ENCODE data around the gene ZDHHC3.
"Not testable (repeated sequence)": the region's sequence is repeated elsewhere in the genome, so short reads cannot be mapped to it uniquely, and the experiment has no call there.

ZDHHC3 gene

GRCh38 chr3:44957986-44958385 is 18.0 kb downstream of the ZDHHC3 start:
- H3K27me3 ChIP-seq (replicated peaks; ENCODE audit: control insufficient read depth, insufficient read depth, low read length, poor library complexity, severe bottlenecking): no peaks in the 10 kb centered on the region
- H3K36me3 ChIP-seq (ENCODE audit: control insufficient read depth, insufficient read depth, low read length): peaks cover 19% of the 10 kb centered on the region
- DNase-seq: no peak
- H3K4me1 ChIP-seq (ENCODE audit: control insufficient read depth, insufficient read depth, low read length, poor library complexity, severe bottlenecking): peaks cover 4% of the 10 kb centered on the region
- no peak overlapping the region for H3K4me3 ChIP-seq (ENCODE audit: insufficient read depth, low read depth, low read length, poor library complexity, severe bottlenecking)
- H3K27ac ChIP-seq (ENCODE audit: insufficient read depth, low read length, poor library complexity, severe bottlenecking): no peak overlapping the region
- no peaks in the 10 kb centered on the region for H3K9me3 ChIP-seq (ENCODE audit: control insufficient read depth, low read length)

GRCh38 chr3:44955917-44956316 is 20.1 kb downstream of the ZDHHC3 start:
- H3K36me3 ChIP-seq (ENCODE audit: control insufficient read depth, insufficient read depth, low read length): peaks cover 19% of the 10 kb centered on the region
- no peaks in the 10 kb centered on the region for H3K27me3 ChIP-seq (replicated peaks; ENCODE audit: control insufficient read depth, insufficient read depth, low read length, poor library complexity, severe bottlenecking)
- H3K4me3 ChIP-seq (ENCODE audit: insufficient read depth, low read depth, low read length, poor library complexity, severe bottlenecking): no peak overlapping the region
- no peaks in the 10 kb centered on the region for H3K9me3 ChIP-seq (ENCODE audit: control insufficient read depth, low read length)
- no peak for DNase-seq
- no peak overlapping the region for H3K27ac ChIP-seq (ENCODE audit: insufficient read depth, low read length, poor library complexity, severe bottlenecking)
- no peaks in the 10 kb centered on the region for H3K4me1 ChIP-seq (ENCODE audit: control insufficient read depth, insufficient read depth, low read length, poor library complexity, severe bottlenecking)

GRCh38 chr3:44954962-44955361 is 21.0 kb downstream of the ZDHHC3 start:
- H3K9me3 ChIP-seq (ENCODE audit: control insufficient read depth, low read length): no peaks in the 10 kb centered on the region
- peaks cover 19% of the 10 kb centered on the region for H3K36me3 ChIP-seq (ENCODE audit: control insufficient read depth, insufficient read depth, low read length)
- no peaks in the 10 kb centered on the region for H3K4me1 ChIP-seq (ENCODE audit: control insufficient read depth, insufficient read depth, low read length, poor library complexity, severe bottlenecking)
- H3K4me3 ChIP-seq (ENCODE audit: insufficient read depth, low read depth, low read length, poor library complexity, severe bottlenecking): no peak overlapping the region
- DNase-seq: no peak
- H3K27me3 ChIP-seq (replicated peaks; ENCODE audit: control insufficient read depth, insufficient read depth, low read length, poor library complexity, severe bottlenecking): no peaks in the 10 kb centered on the region
- H3K27ac ChIP-seq (ENCODE audit: insufficient read depth, low read length, poor library complexity, severe bottlenecking): no peak overlapping the region

GRCh38 chr3:44954304-44954703 is 21.7 kb downstream of the ZDHHC3 start:
- no peak overlapping the region for H3K27ac ChIP-seq (ENCODE audit: insufficient read depth, low read length, poor library complexity, severe bottlenecking)

DNA sequence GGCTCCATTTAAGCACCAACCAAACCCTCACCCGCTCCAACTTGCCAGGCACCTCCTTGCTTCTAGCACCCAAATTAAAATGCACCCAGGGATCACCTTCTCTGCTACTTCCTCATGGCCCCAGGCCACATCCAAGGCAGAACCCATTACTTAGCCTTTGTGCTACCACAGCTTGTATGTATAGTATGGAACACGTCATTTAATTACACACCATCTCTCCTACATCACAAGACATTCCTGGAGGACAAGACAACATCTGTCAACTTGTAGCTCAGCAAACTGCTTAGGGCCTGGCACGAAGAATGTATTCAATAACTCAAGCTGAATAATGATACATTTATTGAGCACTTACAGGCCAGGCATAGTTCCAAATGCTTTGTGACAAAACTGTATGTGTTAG is 23.3 kb downstream of the ZDHHC3 start:
- DNase-seq: no peak
- no peak overlapping the region for H3K4me3 ChIP-seq (ENCODE audit: insufficient read depth, low read depth, low read length, poor library complexity, severe bottlenecking)
- no peaks in the 10 kb centered on the region for H3K9me3 ChIP-seq (ENCODE audit: control insufficient read depth, low read length)
- no peaks in the 10 kb centered on the region for H3K27me3 ChIP-seq (replicated peaks; ENCODE audit: control insufficient read depth, insufficient read depth, low read length, poor library complexity, severe bottlenecking)
- no peak overlapping the region for H3K27ac ChIP-seq (ENCODE audit: insufficient read depth, low read length, poor library complexity, severe bottlenecking)
- peaks cover 5% of the 10 kb centered on the region for H3K36me3 ChIP-seq (ENCODE audit: control insufficient read depth, insufficient read depth, low read length)
- H3K4me1 ChIP-seq (ENCODE audit: control insufficient read depth, insufficient read depth, low read length, poor library complexity, severe bottlenecking): no peaks in the 10 kb centered on the region

More at GRCh38 chr3:44954304-44954703, 21.7 kb downstream of the ZDHHC3 start:
- Histone ChIP-seq H3K4me3 (ENCODE audit: insufficient read depth, low read depth, low read length, poor library complexity, severe bottlenecking) (no peak overlapping the region), H3K4me1 (ENCODE audit: control insufficient read depth, insufficient read depth, low read length, poor library complexity, severe bottlenecking) (no peaks in the 10 kb centered on the region), H3K27me3 (replicated peaks; ENCODE audit: control insufficient read depth, insufficient read depth, low read length, poor library complexity, severe bottlenecking) (no peaks in the 10 kb centered on the region), H3K9me3 (ENCODE audit: control insufficient read depth, low read length) (no peaks in the 10 kb centered on the region), H3K36me3 (ENCODE audit: control insufficient read depth, insufficient read depth, low read length) (peaks cover 19% of the 10 kb centered on the region)
- DNase-seq: no peak

- Histone ChIP-seq H3K9me3 (ENCODE audit: control insufficient read depth, low read length) (no peaks in the 10 kb centered on the region), H3K4me3 (ENCODE audit: insufficient read depth, low read depth, low read length, poor library complexity, severe bottlenecking) (no peak overlapping the region), H3K36me3 (ENCODE audit: control insufficient read depth, insufficient read depth, low read length) (peaks cover 7% of the 10 kb centered on the region), H3K27ac (ENCODE audit: insufficient read depth, low read length, poor library complexity, severe bottlenecking) (no peak overlapping the region), H3K27me3 (replicated peaks; ENCODE audit: control insufficient read depth, insufficient read depth, low read length, poor library complexity, severe bottlenecking) (no peaks in the 10 kb centered on the region), H3K4me1 (ENCODE audit: control insufficient read depth, insufficient read depth, low read length, poor library complexity, severe bottlenecking) (no peaks in the 10 kb centered on the region)
- no peak for DNase-seq
Observed at GRCh38 chr3:44950275-44950734, 25.7 kb downstream of the ZDHHC3 start.

DNA sequence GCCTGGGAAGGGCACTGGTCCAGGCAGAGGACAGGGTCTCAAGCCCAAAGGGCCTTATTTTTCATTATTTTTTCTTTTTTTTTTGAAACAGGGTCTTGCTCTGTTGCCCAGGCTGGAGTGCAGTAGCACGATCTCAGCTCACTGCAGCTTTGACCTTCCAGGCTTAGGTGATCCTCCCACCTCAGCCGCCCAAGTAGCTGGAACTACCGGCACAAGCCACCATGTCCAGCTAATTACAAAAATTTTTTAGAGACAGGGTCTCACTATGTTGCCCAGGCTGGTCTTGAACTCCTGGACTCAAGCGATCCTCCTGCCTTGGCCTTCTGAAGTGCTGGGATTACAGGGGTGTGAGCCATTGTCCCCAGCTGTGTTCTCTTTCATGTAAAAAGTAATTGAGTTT is 26.2 kb downstream of the ZDHHC3 start:
- not testable (repeated sequence) for DNase-seq; H3K4me1 ChIP-seq (ENCODE audit: control insufficient read depth, insufficient read depth, low read length, poor library complexity, severe bottlenecking); H3K9me3 ChIP-seq (ENCODE audit: control insufficient read depth, low read length); H3K27ac ChIP-seq (ENCODE audit: insufficient read depth, low read length, poor library complexity, severe bottlenecking); H3K27me3 ChIP-seq (replicated peaks; ENCODE audit: control insufficient read depth, insufficient read depth, low read length, poor library complexity, severe bottlenecking); H3K4me3 ChIP-seq (ENCODE audit: insufficient read depth, low read depth, low read length, poor library complexity, severe bottlenecking); H3K36me3 ChIP-seq (ENCODE audit: control insufficient read depth, insufficient read depth, low read length)

DNA sequence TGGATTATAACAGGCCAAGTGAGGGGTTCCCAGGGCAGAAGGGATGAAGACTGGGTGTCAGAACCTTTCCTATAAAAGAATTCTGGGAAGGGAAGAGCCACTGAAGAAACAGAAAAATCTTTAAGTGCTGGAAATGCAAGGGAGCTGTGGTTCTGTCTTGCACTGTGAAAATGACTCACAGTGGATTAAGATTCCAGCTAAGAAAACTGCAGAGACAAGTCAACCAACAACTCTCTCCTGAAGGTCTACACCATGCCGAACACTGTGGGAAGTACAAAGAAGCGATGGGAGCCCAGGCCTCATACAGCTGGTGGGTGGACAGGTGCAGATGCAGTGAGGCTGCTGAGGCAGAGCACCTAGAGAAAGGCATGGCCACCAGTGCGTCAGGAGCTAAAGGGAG is 27.7 kb downstream of the ZDHHC3 start:
- no peaks in the 10 kb centered on the region for H3K4me1 ChIP-seq (ENCODE audit: control insufficient read depth, insufficient read depth, low read length, poor library complexity, severe bottlenecking)
- H3K4me3 ChIP-seq (ENCODE audit: insufficient read depth, low read depth, low read length, poor library complexity, severe bottlenecking): no peak overlapping the region
- H3K9me3 ChIP-seq (ENCODE audit: control insufficient read depth, low read length): no peaks in the 10 kb centered on the region
- peaks cover 17% of the 10 kb centered on the region for H3K36me3 ChIP-seq (ENCODE audit: control insufficient read depth, insufficient read depth, low read length)
- no peak overlapping the region for H3K27ac ChIP-seq (ENCODE audit: insufficient read depth, low read length, poor library complexity, severe bottlenecking)
- DNase-seq: no peak
- H3K27me3 ChIP-seq (replicated peaks; ENCODE audit: control insufficient read depth, insufficient read depth, low read length, poor library complexity, severe bottlenecking): no peaks in the 10 kb centered on the region

DNA sequence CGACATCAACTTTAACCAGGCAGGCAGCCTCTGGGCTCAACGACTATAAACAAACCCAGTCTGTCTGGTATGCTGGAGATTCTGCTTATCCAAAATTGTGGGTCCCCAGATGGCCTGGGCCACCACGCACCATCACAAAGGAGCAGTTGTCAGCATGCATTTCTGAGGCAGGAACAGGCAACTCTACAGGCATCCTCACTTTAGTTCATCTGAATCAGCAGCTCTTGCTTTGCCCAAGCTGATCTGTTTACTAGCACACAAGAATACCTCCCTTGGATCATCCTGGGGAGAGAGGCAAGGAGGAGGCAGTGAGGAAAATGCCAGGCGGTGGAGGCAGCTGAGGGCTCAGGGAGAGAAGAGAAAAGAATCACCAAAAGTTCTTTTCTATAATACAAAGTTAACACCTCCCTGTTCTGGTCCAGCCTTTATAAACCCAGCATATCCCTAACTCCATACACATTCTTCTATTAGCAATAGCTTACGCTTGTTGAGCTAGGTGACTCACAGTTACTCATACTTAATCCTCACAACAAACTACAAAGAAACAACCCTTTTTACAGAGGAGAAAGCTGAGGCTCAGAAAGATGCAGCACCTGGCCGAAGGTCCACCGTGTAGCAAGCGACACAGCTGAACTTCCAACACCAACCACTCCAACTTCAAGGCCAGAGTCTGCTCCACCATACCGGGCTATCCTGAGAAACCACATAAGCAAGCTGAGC is 33.6 kb downstream of the ZDHHC3 start:
- Histone ChIP-seq H3K4me1 (ENCODE audit: control insufficient read depth, insufficient read depth, low read length, poor library complexity, severe bottlenecking) (no peaks in the 10 kb centered on the region), H3K27ac (ENCODE audit: insufficient read depth, low read length, poor library complexity, severe bottlenecking) (no peak overlapping the region)

GRCh38 chr3:44939581-44940036 is 36.4 kb downstream of the ZDHHC3 start:
- H3K9me3 ChIP-seq (ENCODE audit: control insufficient read depth, low read length): no peaks in the 10 kb centered on the region
- H3K4me1 ChIP-seq (ENCODE audit: control insufficient read depth, insufficient read depth, low read length, poor library complexity, severe bottlenecking): no peaks in the 10 kb centered on the region
- no peaks in the 10 kb centered on the region for H3K27me3 ChIP-seq (replicated peaks; ENCODE audit: control insufficient read depth, insufficient read depth, low read length, poor library complexity, severe bottlenecking)
- peaks cover 45% of the 10 kb centered on the region for H3K36me3 ChIP-seq (ENCODE audit: control insufficient read depth, insufficient read depth, low read length)
- H3K27ac ChIP-seq (ENCODE audit: insufficient read depth, low read length, poor library complexity, severe bottlenecking): no peak overlapping the region
- no peak overlapping the region for H3K4me3 ChIP-seq (ENCODE audit: insufficient read depth, low read depth, low read length, poor library complexity, severe bottlenecking)
- no peak for DNase-seq

More for the DNA sequence above, 33.6 kb downstream of the ZDHHC3 start:
- no peak overlapping the region for H3K4me3 ChIP-seq (ENCODE audit: insufficient read depth, low read depth, low read length, poor library complexity, severe bottlenecking)
- peaks cover 57% of the 10 kb centered on the region for H3K36me3 ChIP-seq (ENCODE audit: control insufficient read depth, insufficient read depth, low read length)
- no peaks in the 10 kb centered on the region for H3K9me3 ChIP-seq (ENCODE audit: control insufficient read depth, low read length)
- H3K27me3 ChIP-seq (replicated peaks; ENCODE audit: control insufficient read depth, insufficient read depth, low read length, poor library complexity, severe bottlenecking): no peaks in the 10 kb centered on the region
- DNase-seq: no peak

All from effector memory CD4-positive, alpha-beta T cell (primary cell).